GM12891 (cell line): ENCODE data around the gene AOC2.

Source experiments
- PAX5 ChIP-seq: IDR thresholded peaks from 2 replicates; pipeline ENCODE4 v1.6.1; 2011; ENCODE audit warnings: low read length, moderate library complexity, mild to moderate bottlenecking; ENCODE audit not compliant: insufficient read depth, severe bottlenecking
- POLR2A ChIP-seq: IDR thresholded peaks from 2 replicates; pipeline ENCODE4 v1.6.1; 2011; ENCODE audit warnings: low read depth, low read length, control low read depth
- POLR2AphosphoS5 ChIP-seq: IDR thresholded peaks from 2 replicates; pipeline ENCODE4 v1.6.1; 2011; ENCODE audit warnings: low read depth, low read length, control low read depth
- POU2F2 ChIP-seq: IDR thresholded peaks from 2 replicates; pipeline ENCODE4 v1.6.1; 2011; ENCODE audit warnings: low read depth, mild to moderate bottlenecking, control low read depth, low read length, moderate library complexity
- SPI1 ChIP-seq: IDR thresholded peaks from 2 replicates; pipeline ENCODE4 v1.6.1; 2011; ENCODE audit warnings: low read depth, low read length, control low read depth
- TAF1 ChIP-seq: IDR thresholded peaks from 2 replicates; pipeline ENCODE4 v1.6.1; 2011; ENCODE audit warnings: low read depth, low read length, control low read depth

GRCh38 chr17:42848093-42848492 is 3.7 kb downstream of the AOC2 start:
- TF ChIP-seq POLR2AphosphoS5, result no peak
- TF ChIP-seq POLR2A, result no peak
- no peak for TF ChIP-seq SPI1
- no peak for TF ChIP-seq TAF1
- no peak for TF ChIP-seq POU2F2
- no peak for TF ChIP-seq PAX5
